HUES48 (cell line): ENCODE results near the gene TSPAN13.
"Not testable (repeated sequence)": the region's sequence is repeated elsewhere in the genome, so short reads cannot be mapped to it uniquely, and the experiment has no call there.

Source experiments
- H3K27ac ChIP-seq: one replicate; pipeline ENCODE4 v1.7.0; 2013; ENCODE audit warnings: low read depth, low read length, inconsistent platforms
- H3K27me3 ChIP-seq: 2 replicates; pipeline ENCODE4 v1.6.1; 2013; ENCODE audit warnings: mild to moderate bottlenecking, low read length; ENCODE audit not compliant: control insufficient read depth, insufficient read depth
- H3K36me3 ChIP-seq: 2 replicates; pipeline ENCODE4 v1.6.1; 2013; ENCODE audit warnings: low read length; ENCODE audit not compliant: control insufficient read depth, insufficient read depth
- H3K4me1 ChIP-seq: 2 replicates; pipeline ENCODE4 v1.6.1; 2013; ENCODE audit warnings: mild to moderate bottlenecking, low read length; ENCODE audit not compliant: control insufficient read depth, insufficient read depth
- H3K4me3 ChIP-seq: 2 replicates; pipeline ENCODE4 v1.5.1; 2013; ENCODE audit warnings: mild to moderate bottlenecking, low read depth, low read length
- H3K9ac ChIP-seq: 2 replicates; pipeline ENCODE4 v1.6.1; 2013; ENCODE audit warnings: mild to moderate bottlenecking, low read depth, low read length, moderate library complexity
- H3K9me3 ChIP-seq: 2 replicates; pipeline ENCODE4 v1.6.1; 2013; ENCODE audit warnings: low read length; ENCODE audit not compliant: control insufficient read depth, insufficient read depth

TSPAN13 gene

DNA sequence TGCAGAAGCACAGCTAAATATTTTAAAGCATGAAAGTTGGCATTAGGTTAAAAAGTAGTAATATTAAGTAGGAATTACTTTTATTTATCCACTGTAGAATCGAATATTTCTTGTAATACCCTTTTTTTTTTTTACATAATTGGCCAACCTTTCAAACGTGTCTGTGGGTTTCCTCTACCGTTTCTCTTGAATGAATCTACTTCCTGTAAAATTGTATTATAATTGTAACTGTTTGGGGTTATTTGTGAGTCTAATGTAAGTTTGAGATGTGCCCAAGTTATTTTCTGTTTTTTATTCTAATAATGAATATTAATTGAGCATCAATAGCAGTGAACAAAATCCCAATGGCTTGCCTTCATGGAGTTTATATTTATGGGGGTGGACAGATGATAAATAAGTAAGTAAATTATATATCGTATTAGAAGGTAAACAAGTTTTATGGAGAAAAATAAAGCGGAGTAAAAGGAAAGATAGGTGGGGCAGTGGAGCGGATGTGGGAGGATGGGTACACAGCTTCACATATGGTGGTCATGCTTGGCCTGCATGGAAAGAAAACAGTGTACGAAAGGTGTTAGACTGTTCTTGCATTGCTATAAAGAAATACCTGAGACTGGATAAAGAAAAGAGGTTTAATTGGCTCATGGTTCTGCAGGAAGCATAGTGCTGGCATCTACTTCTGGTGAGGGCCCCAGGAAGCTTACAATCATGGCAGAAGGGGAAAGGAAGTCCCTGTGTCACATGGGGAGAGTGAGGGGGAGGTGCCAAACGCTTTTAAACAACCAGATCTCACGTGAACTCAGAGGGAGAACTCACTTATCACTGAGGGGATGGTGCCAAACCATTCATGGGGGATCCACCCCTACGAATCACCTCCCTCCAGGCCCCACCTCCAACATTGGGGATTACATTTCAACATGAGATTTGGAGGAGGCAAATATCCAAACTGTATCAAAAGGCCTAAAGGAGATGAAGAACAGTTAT, 5.4 kb downstream of the TSPAN13 start:
- H3K9ac ChIP-seq: no peak overlapping the region

DNA sequence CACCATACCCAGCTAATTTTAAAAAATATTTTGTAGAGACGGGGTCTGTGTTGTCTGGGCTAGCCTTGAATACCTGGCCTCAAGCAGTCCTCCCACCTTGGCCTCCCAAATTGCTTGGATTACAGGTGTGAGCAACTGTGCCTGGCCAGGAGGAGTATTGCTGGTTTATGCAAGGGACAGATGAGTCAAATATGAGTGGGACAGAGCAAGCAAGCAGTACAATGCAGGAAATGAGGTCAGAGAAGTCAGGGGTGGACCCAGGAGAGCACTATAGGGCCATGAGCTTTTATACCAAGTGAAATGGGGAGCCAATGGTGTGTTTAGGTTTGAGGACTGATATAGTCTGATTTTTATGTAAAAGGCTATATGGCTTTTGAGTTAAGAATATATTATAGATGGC, 6.3 kb downstream of the TSPAN13 start:
- Histone ChIP-seq H3K4me1 (peaks cover 18% of the 10 kb centered on the region), H3K9me3 (no peaks in the 10 kb centered on the region), H3K27me3 (peaks cover 8% of the 10 kb centered on the region), H3K9ac (no peak overlapping the region), H3K27ac (no peak overlapping the region), H3K36me3 (no peaks in the 10 kb centered on the region), H3K4me3 (no peak overlapping the region)

More for the DNA sequence above, 5.4 kb downstream of the TSPAN13 start:
- Histone ChIP-seq H3K9me3 (no peaks in the 10 kb centered on the region), H3K36me3 (no peaks in the 10 kb centered on the region), H3K27ac (no peak overlapping the region), H3K4me1 (peaks cover 22% of the 10 kb centered on the region), H3K4me3 (no peak overlapping the region), H3K27me3 (peaks cover 12% of the 10 kb centered on the region)

DNA sequence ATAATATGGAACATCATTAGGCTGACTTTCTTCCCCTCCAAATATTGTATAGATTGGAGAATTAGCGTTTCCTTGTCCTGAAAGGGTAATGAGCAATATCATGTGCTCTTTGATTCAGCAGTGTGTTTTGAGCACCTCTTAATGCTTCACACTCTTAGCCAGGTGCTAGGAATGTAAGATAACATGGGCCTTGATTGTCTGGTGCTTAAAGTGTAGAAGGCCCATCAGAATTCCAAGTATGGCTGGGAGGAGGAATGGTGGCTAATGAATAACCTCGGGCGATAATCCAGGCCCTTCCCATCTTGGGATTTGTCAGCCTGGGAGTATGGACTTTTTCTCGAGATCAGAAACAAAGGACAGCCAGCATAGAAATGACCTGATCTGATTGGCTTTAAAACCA, 8.6 kb downstream of the TSPAN13 start:
- Histone ChIP-seq H3K4me3 (no peak overlapping the region), H3K9me3 (no peaks in the 10 kb centered on the region), H3K4me1 (no peaks in the 10 kb centered on the region), H3K36me3 (no peaks in the 10 kb centered on the region), H3K9ac (no peak overlapping the region), H3K27me3 (no peaks in the 10 kb centered on the region), H3K27ac (no peak overlapping the region)

GRCh38 chr7:16764942-16765341, 11.4 kb downstream of the TSPAN13 start:
- H3K4me1 ChIP-seq: no peaks in the 10 kb centered on the region
- H3K9me3 ChIP-seq: no peaks in the 10 kb centered on the region
- H3K9ac ChIP-seq: no peak overlapping the region
- no peak overlapping the region for H3K4me3 ChIP-seq
- no peak overlapping the region for H3K27ac ChIP-seq
- no peaks in the 10 kb centered on the region for H3K36me3 ChIP-seq
- no peaks in the 10 kb centered on the region for H3K27me3 ChIP-seq

- 0 out of 2 replicates have a peak, but pooled peaks cover under 1% of the 10 kb centered on the region for H3K4me1 ChIP-seq
- no peak overlapping the region for H3K27ac ChIP-seq
- no peaks in the 10 kb centered on the region for H3K27me3 ChIP-seq
- H3K36me3 ChIP-seq: no peaks in the 10 kb centered on the region
- no peak overlapping the region for H3K9ac ChIP-seq
- H3K9me3 ChIP-seq: no peaks in the 10 kb centered on the region
- no peak overlapping the region for H3K4me3 ChIP-seq
Measured at GRCh38 chr7:16765436-16765859, 11.9 kb downstream of the TSPAN13 start.

DNA sequence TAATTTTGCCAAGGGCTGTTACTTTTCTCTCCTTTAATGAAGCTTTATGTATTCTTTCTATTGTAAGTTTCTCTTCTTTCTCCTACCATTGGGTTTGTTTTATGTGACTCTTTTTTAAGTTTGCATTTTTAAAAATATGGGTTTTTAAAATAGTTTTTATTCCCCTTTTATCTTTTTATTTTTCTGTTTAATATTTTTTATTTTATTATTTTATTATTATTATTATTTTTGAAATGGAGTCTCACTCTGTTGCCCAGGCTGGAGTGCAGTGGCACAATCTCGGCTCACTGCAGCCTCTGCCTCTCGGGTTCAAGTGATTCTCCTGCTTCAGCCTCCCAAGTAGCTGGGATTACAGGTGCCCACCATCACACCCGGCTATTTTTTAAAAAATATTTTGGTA, 16.4 kb downstream of the TSPAN13 start:
- H3K9me3 ChIP-seq, H3K27me3 ChIP-seq, H3K4me1 ChIP-seq, H3K36me3 ChIP-seq, H3K27ac ChIP-seq, H3K9ac ChIP-seq, H3K4me3 ChIP-seq: not testable (repeated sequence)

DNA sequence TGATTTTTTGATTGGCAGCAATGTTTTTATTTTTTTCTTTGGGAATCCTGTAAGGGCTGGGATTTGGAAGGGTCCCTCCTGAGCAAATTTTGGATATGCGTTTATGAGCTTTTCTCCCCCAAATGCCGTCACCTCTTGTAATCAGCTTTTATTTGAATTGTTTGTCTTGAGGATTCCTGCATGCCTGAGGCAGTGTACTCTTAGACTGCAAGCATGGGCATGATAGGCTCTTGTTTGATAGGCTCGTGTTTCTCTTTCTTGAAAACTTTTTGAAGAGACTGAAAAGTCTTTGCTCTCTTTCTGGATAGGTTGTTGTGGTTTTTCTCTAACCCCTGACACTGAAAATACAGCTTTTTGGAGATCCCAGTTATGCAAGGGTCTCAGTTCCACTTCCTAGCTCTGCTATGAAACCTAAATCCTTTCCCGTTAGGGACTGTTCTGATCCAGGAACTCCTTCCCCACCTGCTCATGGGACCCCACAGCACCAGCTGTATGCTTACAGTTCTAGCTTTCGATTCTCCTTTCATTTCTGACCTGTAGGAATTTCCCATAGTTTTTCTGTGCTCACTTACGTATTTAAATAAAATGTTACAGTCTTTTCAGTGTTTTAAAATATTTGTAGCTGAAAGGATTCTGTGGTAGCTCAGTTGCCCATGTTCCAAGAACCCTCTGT, 17.2 kb downstream of the TSPAN13 start:
- no peaks in the 10 kb centered on the region for H3K9me3 ChIP-seq
- no peak overlapping the region for H3K27ac ChIP-seq
- no peak overlapping the region for H3K9ac ChIP-seq
- no peaks in the 10 kb centered on the region for H3K36me3 ChIP-seq
- no peak overlapping the region for H3K4me3 ChIP-seq
- H3K27me3 ChIP-seq: no peaks in the 10 kb centered on the region
- H3K4me1 ChIP-seq: peaks cover 9% of the 10 kb centered on the region

DNA sequence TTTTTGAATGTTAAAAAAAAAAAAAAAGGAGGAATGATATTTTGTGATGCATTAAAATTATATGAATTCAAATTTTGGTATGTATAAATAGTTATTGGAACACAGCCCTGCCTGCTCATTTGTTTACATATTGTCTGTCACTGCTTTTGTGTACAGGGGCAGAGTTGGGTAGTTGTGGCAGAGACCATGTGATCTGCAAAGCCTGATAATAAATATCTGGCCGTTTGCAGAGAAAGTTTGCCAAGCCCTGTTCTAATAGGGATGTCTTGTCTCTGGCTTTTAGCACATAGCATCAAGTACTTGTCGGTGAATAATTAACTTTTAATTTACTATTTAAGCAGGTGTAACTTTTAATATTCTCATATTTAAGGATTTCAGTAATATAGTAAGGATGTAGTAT, 19.8 kb downstream of the TSPAN13 start:
- Histone ChIP-seq H3K36me3 (no peaks in the 10 kb centered on the region), H3K4me3 (no peak overlapping the region), H3K27ac (no peak overlapping the region), H3K9me3 (no peaks in the 10 kb centered on the region), H3K27me3 (no peaks in the 10 kb centered on the region), H3K9ac (no peak overlapping the region), H3K4me1 (peaks cover 22% of the 10 kb centered on the region)

- Histone ChIP-seq H3K36me3 (no peaks in the 10 kb centered on the region), H3K4me1 (peaks cover 28% of the 10 kb centered on the region), H3K9ac (no peak overlapping the region), H3K27ac (no peak overlapping the region), H3K9me3 (no peaks in the 10 kb centered on the region), H3K4me3 (no peak overlapping the region), H3K27me3 (no peaks in the 10 kb centered on the region)
Measured at GRCh38 chr7:16773884-16774283, 20.3 kb downstream of the TSPAN13 start.

GRCh38 chr7:16774294-16774693, 20.7 kb downstream of the TSPAN13 start:
- Histone ChIP-seq H3K27ac (no peak overlapping the region), H3K4me3 (no peak overlapping the region), H3K9me3 (no peaks in the 10 kb centered on the region), H3K9ac (no peak overlapping the region), H3K27me3 (no peaks in the 10 kb centered on the region), H3K4me1 (peaks cover 31% of the 10 kb centered on the region), H3K36me3 (no peaks in the 10 kb centered on the region)

DNA sequence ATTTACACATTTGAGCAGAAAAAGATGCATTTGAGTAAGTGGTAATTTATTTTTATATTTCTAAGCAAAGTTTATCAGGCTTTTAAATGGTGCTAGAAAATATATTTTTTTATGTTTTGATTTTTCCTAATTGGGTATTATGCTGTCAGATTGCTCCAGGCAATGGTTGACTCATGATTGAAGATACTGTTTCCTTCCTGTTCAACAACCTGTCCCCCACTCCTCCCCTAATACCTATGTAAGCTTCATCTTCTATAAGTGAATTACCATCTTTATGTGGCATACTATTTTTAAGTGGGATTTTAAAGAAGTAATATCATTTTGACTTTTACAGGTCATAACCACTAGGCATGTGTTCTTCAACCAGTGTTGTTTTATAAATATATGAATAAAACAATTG, 21.4 kb downstream of the TSPAN13 start:
- H3K4me1 ChIP-seq: peaks cover 31% of the 10 kb centered on the region
- no peaks in the 10 kb centered on the region for H3K9me3 ChIP-seq
- H3K27ac ChIP-seq: no peak overlapping the region
- no peak overlapping the region for H3K9ac ChIP-seq
- no peaks in the 10 kb centered on the region for H3K27me3 ChIP-seq
- no peak overlapping the region for H3K4me3 ChIP-seq
- no peaks in the 10 kb centered on the region for H3K36me3 ChIP-seq
